RWPE1 (cell line): Measurements from ENCODE around the gene RBBP5.

Source experiments
- CTCF ChIA-PET: fragments of 350-600 bp; sonication (Branson Sonifier 250); formaldehyde crosslinking; extraction: SDS; loops from one replicate; lab custom pipeline; 2021; lab: Yijun Ruan, JAX
- POLR2A ChIA-PET: fragments of 400-600 bp; formaldehyde crosslinking; extraction: SDS; loops from one replicate; lab custom pipeline; 2020; ENCODE audit warnings: antibody characterized with exemption; ENCODE audit not compliant: low non-redundant PET; lab: Yijun Ruan, JAX
- DNase-seq: peaks from one replicate; pipeline ENCODE4 v3.0.0; 2012; ENCODE audit warnings: low spot score
- H3K27ac ChIP-seq: fragments of 450-650 bp; 2 replicates; pipeline ENCODE4 v1.5.1; 2017
- TF ChIP-seq, protein P1 (sequence below): fragments of 450-650 bp; conservative IDR thresholded peaks from 2 replicates; pipeline ENCODE4 v1.5.1; 2017; ENCODE audit warnings: low read depth, mild to moderate bottlenecking

The RBBP5 gene

DNA sequence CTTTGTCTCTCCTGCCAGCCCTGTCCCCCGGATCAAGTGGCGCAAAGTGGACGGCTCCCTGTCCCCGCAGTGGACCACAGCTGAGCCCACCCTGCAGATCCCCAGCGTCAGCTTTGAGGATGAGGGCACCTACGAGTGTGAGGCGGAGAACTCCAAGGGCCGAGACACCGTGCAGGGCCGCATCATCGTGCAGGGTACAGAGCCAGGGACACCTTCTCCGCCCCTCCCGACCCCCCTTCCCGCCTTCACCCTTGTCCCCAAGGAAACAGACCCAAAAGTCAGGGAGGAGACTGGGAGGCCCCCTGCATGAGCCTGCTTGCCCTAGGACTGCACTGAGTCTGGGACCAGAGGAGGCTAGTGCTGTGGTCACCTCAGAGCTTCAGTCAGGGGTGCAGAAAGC lies 60.6 kb downstream of the RBBP5 start:
- no peak for DNase-seq
- no peak overlapping the region for H3K27ac ChIP-seq
- TF ChIP-seq, protein P1, sequence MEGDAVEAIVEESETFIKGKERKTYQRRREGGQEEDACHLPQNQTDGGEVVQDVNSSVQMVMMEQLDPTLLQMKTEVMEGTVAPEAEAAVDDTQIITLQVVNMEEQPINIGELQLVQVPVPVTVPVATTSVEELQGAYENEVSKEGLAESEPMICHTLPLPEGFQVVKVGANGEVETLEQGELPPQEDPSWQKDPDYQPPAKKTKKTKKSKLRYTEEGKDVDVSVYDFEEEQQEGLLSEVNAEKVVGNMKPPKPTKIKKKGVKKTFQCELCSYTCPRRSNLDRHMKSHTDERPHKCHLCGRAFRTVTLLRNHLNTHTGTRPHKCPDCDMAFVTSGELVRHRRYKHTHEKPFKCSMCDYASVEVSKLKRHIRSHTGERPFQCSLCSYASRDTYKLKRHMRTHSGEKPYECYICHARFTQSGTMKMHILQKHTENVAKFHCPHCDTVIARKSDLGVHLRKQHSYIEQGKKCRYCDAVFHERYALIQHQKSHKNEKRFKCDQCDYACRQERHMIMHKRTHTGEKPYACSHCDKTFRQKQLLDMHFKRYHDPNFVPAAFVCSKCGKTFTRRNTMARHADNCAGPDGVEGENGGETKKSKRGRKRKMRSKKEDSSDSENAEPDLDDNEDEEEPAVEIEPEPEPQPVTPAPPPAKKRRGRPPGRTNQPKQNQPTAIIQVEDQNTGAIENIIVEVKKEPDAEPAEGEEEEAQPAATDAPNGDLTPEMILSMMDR: no peak

DNA sequence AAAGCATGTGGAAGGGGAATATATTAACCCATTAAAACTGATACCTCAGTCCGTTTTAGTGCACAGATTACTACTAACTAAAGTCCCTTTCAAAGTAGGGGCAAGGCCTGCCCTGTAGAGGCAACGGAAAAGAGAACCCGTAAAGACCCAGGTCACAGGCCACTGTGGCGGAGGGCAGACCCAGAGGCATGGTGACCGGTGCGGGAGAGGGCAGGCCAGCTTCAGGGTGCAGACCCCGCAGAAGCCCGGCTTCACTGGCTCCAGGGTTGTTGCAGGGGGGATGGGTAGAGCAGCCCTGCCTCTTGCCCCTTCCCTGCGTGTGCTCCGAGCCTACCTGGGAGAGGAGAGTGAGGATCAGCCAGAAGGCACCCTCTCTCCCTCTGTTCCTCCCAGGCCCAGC lies 61.0 kb downstream of the RBBP5 start:
- CTCF ChIA-PET: interaction anchor here (0.5 to 4.3 kb wide), 31 partner anchors 9 to 388 kb away, joined by 3 to 162 read pairs (median 7); partner anchors contain the start of genes CNTN2, RBBP5 and TMEM81
- no peak overlapping the region for H3K27ac ChIP-seq
- TF ChIP-seq, protein P1: no peak
- DNase-seq: no peak
- POLR2A ChIA-PET: no interaction called here

More for the DNA sequence above, 60.6 kb downstream of the RBBP5 start:
- CTCF ChIA-PET: interaction anchor here (0.5 to 4.3 kb wide), 47 partner anchors 9 to 388 kb away, joined by 3 to 162 read pairs (median 5); partner anchors contain the start of genes CNTN2, RBBP5 and TMEM81
- POLR2A ChIA-PET: no interaction called here

DNA sequence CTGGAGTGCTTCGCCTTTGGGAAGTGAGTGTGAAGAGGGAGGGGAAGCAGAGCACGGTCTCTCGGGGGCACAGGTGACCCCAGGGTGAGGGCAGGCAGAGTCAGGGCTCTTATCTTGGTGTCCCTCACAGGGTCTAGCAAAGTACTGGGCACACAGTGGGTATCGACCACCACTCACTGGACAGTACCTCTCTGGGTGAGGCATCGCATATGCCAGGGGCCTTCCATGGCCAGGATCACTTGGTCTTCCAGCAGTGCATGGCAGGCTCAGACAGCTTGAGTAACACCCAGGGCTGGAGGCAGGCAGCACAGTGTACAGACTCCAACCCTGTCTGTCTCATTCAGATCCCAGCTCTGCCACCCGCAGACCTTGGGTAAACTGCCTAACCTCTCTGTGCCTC lies 62.1 kb downstream of the RBBP5 start:
- POLR2A ChIA-PET: no interaction called here
- no peak for DNase-seq
- TF ChIP-seq, protein P1: no peak
- CTCF ChIA-PET: interaction anchor here (1.5 kb wide), 1 partner anchor 71 kb away, joined by 5 read pairs; no protein-coding TSS in a partner anchor
- no peak overlapping the region for H3K27ac ChIP-seq

DNA sequence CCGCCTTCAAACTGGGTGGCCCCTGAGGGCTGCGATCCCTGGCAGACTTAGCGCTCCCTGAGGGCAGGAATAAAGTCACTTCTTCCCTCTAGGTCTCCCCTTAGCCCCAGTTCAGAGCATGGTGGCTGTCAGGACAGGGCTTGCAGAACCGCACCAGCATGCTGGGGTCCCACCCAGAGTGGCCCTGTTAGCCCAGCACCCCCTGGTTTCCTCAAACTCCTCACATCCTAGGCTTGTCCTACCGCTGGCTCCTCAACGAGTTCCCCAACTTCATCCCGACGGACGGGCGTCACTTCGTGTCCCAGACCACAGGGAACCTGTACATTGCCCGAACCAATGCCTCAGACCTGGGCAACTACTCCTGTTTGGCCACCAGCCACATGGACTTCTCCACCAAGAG lies 62.9 kb downstream of the RBBP5 start:
- H3K27ac ChIP-seq: no peak overlapping the region
- ChIA-PET POLR2A (no interaction called here), CTCF (interaction anchor here (1.5 kb wide), 1 partner anchor 70 kb away, joined by 5 read pairs; no protein-coding TSS in a partner anchor)
- TF ChIP-seq, protein P1: no peak
- no peak for DNase-seq

DNA sequence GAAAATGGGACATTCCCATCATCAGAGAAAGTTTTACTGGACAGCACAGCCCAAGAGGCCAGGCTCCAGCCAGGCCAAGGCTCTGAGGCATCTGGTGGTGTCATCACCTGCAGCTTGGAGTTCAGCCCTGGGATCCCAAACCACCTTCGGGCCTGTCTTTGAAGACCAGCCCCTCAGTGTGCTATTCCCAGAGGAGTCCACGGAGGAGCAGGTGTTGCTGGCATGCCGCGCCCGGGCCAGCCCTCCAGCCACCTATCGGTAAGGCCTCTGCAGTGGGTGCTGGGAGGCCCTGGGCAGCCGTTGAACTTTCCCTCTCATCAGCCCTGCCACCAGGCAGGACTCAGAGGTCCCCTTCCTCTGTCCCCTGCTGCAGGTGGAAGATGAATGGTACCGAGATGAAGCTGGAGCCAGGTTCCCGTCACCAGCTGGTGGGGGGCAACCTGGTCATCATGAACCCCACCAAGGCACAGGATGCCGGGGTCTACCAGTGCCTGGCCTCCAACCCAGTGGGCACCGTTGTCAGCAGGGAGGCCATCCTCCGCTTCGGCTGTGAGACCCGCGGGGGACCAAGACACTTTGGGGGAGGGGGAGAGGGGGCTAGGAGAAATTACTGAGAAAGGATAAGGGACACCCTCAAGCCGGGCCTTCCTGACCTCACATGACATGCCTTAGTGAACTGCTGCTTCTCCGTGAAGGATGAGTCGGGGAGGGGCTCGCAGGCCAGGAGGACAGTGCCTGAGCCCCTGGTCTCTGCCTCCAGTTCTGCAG lies 63.8 kb downstream of the RBBP5 start:
- ChIA-PET CTCF (interaction anchor here (0.7 kb wide), 3 partner anchors 26 to 418 kb away, joined by 3 to 5 read pairs (median 3); partner anchors contain the start of gene TMEM81), POLR2A (no interaction called here)
- TF ChIP-seq, protein P1: no peak
- no peak for DNase-seq
- no peak overlapping the region for H3K27ac ChIP-seq

DNA sequence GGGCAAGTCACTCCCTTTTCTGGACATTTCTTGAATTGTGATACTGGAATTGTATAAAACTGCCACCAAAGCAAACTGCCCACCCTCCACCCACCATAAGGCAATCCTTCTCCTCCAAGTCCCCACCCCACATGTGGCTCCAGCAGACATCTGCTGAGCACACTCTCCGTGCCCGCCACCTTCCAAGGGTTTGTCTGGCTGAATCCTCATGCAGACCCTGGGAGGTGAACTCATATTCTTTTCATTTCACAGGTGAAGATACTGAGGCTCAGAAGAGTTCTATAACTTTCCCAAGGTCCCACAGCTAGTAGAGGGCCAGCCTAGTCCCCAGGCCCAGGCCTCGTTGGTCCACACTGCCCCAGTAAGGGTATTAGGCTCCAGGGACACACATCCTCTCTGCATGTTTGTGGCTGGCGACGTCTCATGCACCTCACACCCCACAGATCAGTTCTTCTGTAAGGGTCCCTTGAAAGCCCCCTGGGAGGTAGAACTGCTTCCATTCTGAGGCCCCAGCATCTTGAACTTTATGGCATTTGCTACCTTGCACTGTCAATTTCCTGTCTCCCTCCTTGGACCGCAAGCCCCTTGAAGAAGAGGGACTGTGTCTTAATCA lies 64.7 kb downstream of the RBBP5 start:
- POLR2A ChIA-PET: no interaction called here
- no peak for DNase-seq

More for the DNA sequence above, 64.7 kb downstream of the RBBP5 start:
- TF ChIP-seq, protein P1: no peak
- no peak overlapping the region for H3K27ac ChIP-seq
- CTCF ChIA-PET: interaction anchor here (1.6 kb wide), 1 partner anchor 10 kb away, joined by 6 read pairs; no protein-coding TSS in a partner anchor
